HCT116 (cell line): ENCODE measurements around the gene PTCD1. TPM values are rescaled to one million over a fixed set of nuclear protein-coding genes. Genes with fewer than 3 reads are reported as not detected.

Experiments used
- ATAC-seq: fragments of 200-7000 bp; cut with Tn5 transposase; 2 replicates; pipeline ENCODE4 v1.9.1; 2020; ENCODE audit warnings: mild to moderate bottlenecking, moderate library complexity
- BruUV-seq: library from RNA; stranded (reverse); fragments of 400-500 nt; replicated peaks from 2 replicates; lab custom pipeline; 2021; lab: Mats Ljungman, UMichigan
- CTCF ChIA-PET: fragments of 300-600 bp; sonication (Branson Sonifier 250); formaldehyde crosslinking; loops from one replicate; lab custom pipeline; 2021; ENCODE audit warnings: antibody characterized with exemption; lab: Charles Lee
- POLR2A ChIA-PET: fragments of 300-600, 350-600 bp; sonication (Branson Sonifier 250); formaldehyde crosslinking; loops from one replicate; lab custom pipeline; 2021; ENCODE audit warnings: antibody characterized with exemption; lab: Charles Lee
- RAD21 ChIA-PET, 2 experiments: fragments of 300-600 bp; sonication (Branson Sonifier 250); formaldehyde crosslinking; loops; one replicate each; lab custom pipeline; 2023; ENCODE audit warnings: low total read pairs in 2 of 2; ENCODE audit not compliant: uncharacterized antibody in 2 of 2, unreplicated experiment in 2 of 2, low non-redundant PET in 1 of 2; lab: Charles Lee
- DNase-seq: peaks from one replicate; pipeline ENCODE4 v3.0.0-alpha.2; 2010; ENCODE audit warnings: low read depth, low spot score
- H2AFZ ChIP-seq: fragments of 200-600 bp; shearing (Covaris generic), sonication (generic); 2 replicates; pipeline ENCODE4 v1.6.1; 2017; ENCODE audit warnings: low read depth, mixed run types, mixed read lengths, antibody characterized with exemption, low read length; ENCODE audit not compliant: poor library complexity, severe bottlenecking
- H3K27ac ChIP-seq: 2 replicates; pipeline ENCODE4 v1.5.1; 2012; ENCODE audit warnings: low read depth, low read length
- H3K27me3 ChIP-seq: fragments of 200-600 bp; sonication (generic); 2 replicates; pipeline ENCODE4 v1.6.1; 2016; ENCODE audit warnings: mixed run types, low read length, mixed read lengths; ENCODE audit not compliant: insufficient read depth
- H3K36me3 ChIP-seq, 2 experiments: fragments of 200-500 bp in 1 of 2; fragments of 200-600 bp in 1 of 2; sonication (Bioruptor generic) in 1 of 2; sonication (generic) in 1 of 2; 2 replicates each; pipeline versions ENCODE4 v1.5.1 to v1.6.1; 2014 to 2016; ENCODE audit warnings: low read length in 2 of 2, inconsistent platforms in 1 of 2, mixed read lengths in 1 of 2, mixed run types in 1 of 2; ENCODE audit not compliant: insufficient read depth in 2 of 2, control insufficient read depth in 1 of 2
- H3K4me1 ChIP-seq, 2 experiments: fragments of 200-600 bp in 1 of 2; sonication (generic) in 1 of 2; 2 replicates each; pipeline versions ENCODE4 v1.5.1 to v1.6.1; 2012 to 2017; ENCODE audit warnings: low read length in 2 of 2, inconsistent platforms in 1 of 2, mild to moderate bottlenecking in 1 of 2, mixed read lengths in 1 of 2, mixed run types in 1 of 2, moderate library complexity in 1 of 2; ENCODE audit not compliant: insufficient read depth in 2 of 2, control insufficient read depth in 1 of 2
- H3K4me2 ChIP-seq: fragments of 200-600 bp; sonication (generic); 2 replicates; pipeline ENCODE4 v1.6.1; 2017; ENCODE audit warnings: mixed run types, low read length, mixed read lengths
- H3K4me3 ChIP-seq, 2 experiments: fragments of 200-600 bp in 1 of 2; sonication (generic) in 1 of 2; replicated peaks in 1 of 2; 2 replicates each; pipeline ENCODE4 v1.5.1; 2011 to 2016; ENCODE audit warnings: low read length in 2 of 2, control low read depth in 1 of 2, low read depth in 1 of 2, mild to moderate bottlenecking in 1 of 2, mixed read lengths in 1 of 2, mixed run types in 1 of 2
- H3K79me2 ChIP-seq: fragments of 200-600 bp; sonication (generic); 2 replicates; pipeline ENCODE4 v1.6.1; 2017; ENCODE audit warnings: mild to moderate bottlenecking, mixed run types, low read length, moderate library complexity, mixed read lengths; ENCODE audit not compliant: insufficient read depth
- H3K9ac ChIP-seq: fragments of 200-600 bp; sonication (generic); 2 replicates; pipeline ENCODE4 v1.6.1; 2016; ENCODE audit warnings: low read length, mixed read lengths
- H3K9me2 ChIP-seq: fragments of 200-600 bp; sonication (generic), shearing (Covaris generic); 2 replicates; pipeline ENCODE4 v1.6.1; 2017; ENCODE audit warnings: mixed run types, mild to moderate bottlenecking, moderate library complexity; ENCODE audit not compliant: insufficient read depth
- H3K9me3 ChIP-seq, 2 experiments: fragments of 200-500 bp in 1 of 2; fragments of 200-600 bp in 1 of 2; sonication (Bioruptor generic) in 1 of 2; sonication (generic) in 1 of 2; 2 replicates each; pipeline ENCODE4 v1.6.1; 2014 to 2017; ENCODE audit warnings: low read length in 2 of 2, mixed read lengths in 2 of 2, inconsistent platforms in 1 of 2, low read depth in 1 of 2, mild to moderate bottlenecking in 1 of 2, mixed run types in 1 of 2, moderate library complexity in 1 of 2; ENCODE audit not compliant: control insufficient read depth in 1 of 2, insufficient read depth in 1 of 2
- H4K20me1 ChIP-seq: fragments of 200-600 bp; sonication (generic), shearing (Covaris generic); 2 replicates; pipeline ENCODE4 v1.6.1; 2017; ENCODE audit warnings: mixed run types, mild to moderate bottlenecking, moderate library complexity; ENCODE audit not compliant: insufficient read depth
- ATF3 ChIP-seq: IDR thresholded peaks from 2 replicates; pipeline ENCODE4 v1.6.1; 2012
- CBX3 ChIP-seq: IDR thresholded peaks from 2 replicates; pipeline ENCODE4 v1.6.1; 2012; ENCODE audit warnings: low read depth
- CEBPB ChIP-seq: IDR thresholded peaks from 2 replicates; pipeline ENCODE4 v1.6.1; 2012; ENCODE audit warnings: low read depth
- EGR1 ChIP-seq: IDR thresholded peaks from 2 replicates; pipeline ENCODE4 v1.6.1; 2012; ENCODE audit warnings: low read depth
- RAD21 ChIP-seq: IDR thresholded peaks from 2 replicates; pipeline ENCODE4 v1.6.1; 2012; ENCODE audit warnings: low read depth, mild to moderate bottlenecking
- REST ChIP-seq: IDR thresholded peaks from 2 replicates; pipeline ENCODE4 v1.6.1; 2012; ENCODE audit warnings: low read depth
- SP1 ChIP-seq: IDR thresholded peaks from 2 replicates; pipeline ENCODE4 v1.6.1; 2012; ENCODE audit warnings: low read depth
- ZFX ChIP-seq: fragments of 450-650 bp; IDR thresholded peaks from 2 replicates; pipeline ENCODE4 v1.6.1; 2017
- intact Hi-C: fragments of 100-400 bp; cut with micrococcal nuclease; formaldehyde crosslinking; loops from 2 replicates; pipeline ENCODE4 v1.10.0; 2022
- total RNA-seq: library from RNA; stranded (reverse); gene quantifications from one replicate; pipeline ENCODE4 v1.2.1, GENCODE V29; 2021; ENCODE audit not compliant: unreplicated experiment
- TF ChIP-seq, protein P1 (sequence below): IDR thresholded peaks from 2 replicates; pipeline ENCODE4 v1.6.1; 2011; ENCODE audit warnings: mild to moderate bottlenecking, low read length, moderate library complexity; ENCODE audit not compliant: insufficient replicate concordance; ENCODE audit errors: extremely low read depth

PTCD1 gene
- total RNA-seq, 1 experiment from 2014 or later, result 9.2 TPM

GRCh38 chr7:99381664-99382075 lies 56.9 kb downstream of the PTCD1 start:
- CTCF ChIA-PET, result no interaction called here
- H3K27ac ChIP-seq, result no peak overlapping the region

More at GRCh38 chr7:99381664-99382075, 56.9 kb downstream of the PTCD1 start:
- no peak for ATAC-seq
- H3K4me1 ChIP-seq, result peaks cover 13 to 24% of the 10 kb centered on the region in 2 experiments; a peak in 3 of 4 replicates
- no peak overlapping the region for H3K9ac ChIP-seq
- H3K36me3 ChIP-seq, result peaks cover 5 to 23% of the 10 kb centered on the region in 2 experiments; a peak in 2 of 4 replicates
- intact Hi-C loops, result no loop called here
- peaks cover 71% of the 10 kb centered on the region for H3K79me2 ChIP-seq
- H3K9me3 ChIP-seq, result no peaks in the 10 kb centered on the region
- no peaks in the 10 kb centered on the region; the same call in 1 of the 2 replicates for H4K20me1 ChIP-seq
- ChIA-PET POLR2A (no interaction called here), RAD21 (no interaction called here)
- no peak overlapping the region for H3K4me3 ChIP-seq
- DNase-seq, result no peak
- no peaks in the 10 kb centered on the region for H3K9me2 ChIP-seq
- no peak overlapping the region for H2AFZ ChIP-seq
- no TSS peak for BruUV-seq
- TF ChIP-seq ZFX (no peak), RAD21 (no peak), ATF3 (no peak), SP1 (no peak), CEBPB (no peak), REST (no peak), CBX3 (no peak), EGR1 (no peak)
- TF ChIP-seq, protein P1, sequence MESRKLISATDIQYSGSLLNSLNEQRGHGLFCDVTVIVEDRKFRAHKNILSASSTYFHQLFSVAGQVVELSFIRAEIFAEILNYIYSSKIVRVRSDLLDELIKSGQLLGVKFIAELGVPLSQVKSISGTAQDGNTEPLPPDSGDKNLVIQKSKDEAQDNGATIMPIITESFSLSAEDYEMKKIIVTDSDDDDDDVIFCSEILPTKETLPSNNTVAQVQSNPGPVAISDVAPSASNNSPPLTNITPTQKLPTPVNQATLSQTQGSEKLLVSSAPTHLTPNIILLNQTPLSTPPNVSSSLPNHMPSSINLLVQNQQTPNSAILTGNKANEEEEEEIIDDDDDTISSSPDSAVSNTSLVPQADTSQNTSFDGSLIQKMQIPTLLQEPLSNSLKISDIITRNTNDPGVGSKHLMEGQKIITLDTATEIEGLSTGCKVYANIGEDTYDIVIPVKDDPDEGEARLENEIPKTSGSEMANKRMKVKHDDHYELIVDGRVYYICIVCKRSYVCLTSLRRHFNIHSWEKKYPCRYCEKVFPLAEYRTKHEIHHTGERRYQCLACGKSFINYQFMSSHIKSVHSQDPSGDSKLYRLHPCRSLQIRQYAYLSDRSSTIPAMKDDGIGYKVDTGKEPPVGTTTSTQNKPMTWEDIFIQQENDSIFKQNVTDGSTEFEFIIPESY, result no peak
- H3K27me3 ChIP-seq, result no peaks in the 10 kb centered on the region
- no peak overlapping the region for H3K4me2 ChIP-seq
